Osteocyte (in vitro differentiated cells): ENCODE data around the gene TENM3. TPM values are rescaled to one million over a fixed set of nuclear protein-coding genes. Genes with fewer than 3 reads are reported as not detected.

ENCODE experiments used
- DNase-seq: peaks from one replicate; pipeline ENCODE4 v3.0.0; 2021; ENCODE audit warnings: mixed read lengths; ENCODE audit not compliant: unreplicated experiment; ENCODE audit errors: extremely low spot score
- H3K27ac Mint-ChIP-seq: one replicate; pipeline ENCODE4 v1.8.0; 2021; ENCODE audit warnings: mild to moderate bottlenecking, mixed read lengths; ENCODE audit not compliant: unreplicated experiment
- H3K27me3 Mint-ChIP-seq: one replicate; pipeline ENCODE4 v1.8.0; 2021; ENCODE audit warnings: mixed read lengths; ENCODE audit not compliant: unreplicated experiment
- H3K36me3 Mint-ChIP-seq: one replicate; pipeline ENCODE4 v1.8.0; 2021; ENCODE audit warnings: mixed read lengths; ENCODE audit not compliant: unreplicated experiment
- H3K4me1 Mint-ChIP-seq: one replicate; pipeline ENCODE4 v1.8.0; 2021; ENCODE audit warnings: mixed read lengths; ENCODE audit not compliant: unreplicated experiment
- H3K4me3 Mint-ChIP-seq: one replicate; pipeline ENCODE4 v1.8.0; 2021; ENCODE audit warnings: mild to moderate bottlenecking, moderate library complexity, mixed read lengths; ENCODE audit not compliant: unreplicated experiment
- H3K9me3 Mint-ChIP-seq: one replicate; pipeline ENCODE4 v1.8.0; 2021; ENCODE audit warnings: mixed read lengths; ENCODE audit not compliant: unreplicated experiment
- CTCF ChIP-seq: fragments of 200-600 bp; sonication (generic); IDR thresholded peaks from 2 replicates; pipeline ENCODE4 v1.5.0; 2021; ENCODE audit warnings: antibody characterized with exemption, mild to moderate bottlenecking, moderate library complexity
- total RNA-seq: library from RNA; stranded (reverse); gene quantifications from 2 replicates; pipeline ENCODE4 v1.2.1, GENCODE V29; 2021

The TENM3 gene
- total RNA-seq, 1 donor from 2014 or later: 78.3 TPM

- TF ChIP-seq CTCF: no peak
- Mint-ChIP-seq H3K36me3 (peaks cover 6% of the 10 kb centered on the region), H3K27me3 (no peaks in the 10 kb centered on the region), H3K4me1 (no peaks in the 10 kb centered on the region), H3K4me3 (no peak overlapping the region), H3K9me3 (no peaks in the 10 kb centered on the region), H3K27ac (no peak overlapping the region)
- DNase-seq: no peak
Measured at GRCh38 chr4:182625193-182625592, 382.0 kb downstream of the TENM3 start.

GRCh38 chr4:182627996-182628395, 384.8 kb downstream of the TENM3 start:
- Mint-ChIP-seq H3K36me3 (peaks cover 10% of the 10 kb centered on the region), H3K27me3 (no peaks in the 10 kb centered on the region), H3K4me1 (no peaks in the 10 kb centered on the region), H3K4me3 (no peak overlapping the region), H3K27ac (no peak overlapping the region), H3K9me3 (no peaks in the 10 kb centered on the region)
- DNase-seq: no peak
- TF ChIP-seq CTCF: no peak

- peaks cover 15% of the 10 kb centered on the region for H3K36me3 Mint-ChIP-seq
Measured at GRCh38 chr4:182628544-182628943, 385.3 kb downstream of the TENM3 start.

GRCh38 chr4:182629096-182629495, 385.9 kb downstream of the TENM3 start:
- no peaks in the 10 kb centered on the region for H3K9me3 Mint-ChIP-seq
- no peak for TF ChIP-seq CTCF
- H3K36me3 Mint-ChIP-seq: peaks cover 18% of the 10 kb centered on the region
- H3K27me3 Mint-ChIP-seq: no peaks in the 10 kb centered on the region
- no peaks in the 10 kb centered on the region for H3K4me1 Mint-ChIP-seq
- no peak overlapping the region for H3K27ac Mint-ChIP-seq
- no peak for DNase-seq
- no peak overlapping the region for H3K4me3 Mint-ChIP-seq

More at GRCh38 chr4:182628544-182628943, 385.3 kb downstream of the TENM3 start:
- H3K4me3 Mint-ChIP-seq: no peak overlapping the region
- no peak for DNase-seq
- no peaks in the 10 kb centered on the region for H3K4me1 Mint-ChIP-seq
- no peaks in the 10 kb centered on the region for H3K27me3 Mint-ChIP-seq
- no peaks in the 10 kb centered on the region for H3K9me3 Mint-ChIP-seq
- TF ChIP-seq CTCF: no peak
- H3K27ac Mint-ChIP-seq: no peak overlapping the region

GRCh38 chr4:182640491-182640890, 397.3 kb downstream of the TENM3 start:
- DNase-seq: no peak
- peaks cover 8% of the 10 kb centered on the region for H3K36me3 Mint-ChIP-seq
- peaks cover 6% of the 10 kb centered on the region for H3K9me3 Mint-ChIP-seq
- H3K4me3 Mint-ChIP-seq: no peak overlapping the region
- H3K27ac Mint-ChIP-seq: no peak overlapping the region
- TF ChIP-seq CTCF: no peak
- no peaks in the 10 kb centered on the region for H3K27me3 Mint-ChIP-seq
- H3K4me1 Mint-ChIP-seq: peaks cover 26% of the 10 kb centered on the region
